Natural killer cell (primary cell): ENCODE measurements around the gene ACBD4. TPM values are rescaled to one million over a fixed set of nuclear protein-coding genes. Genes with fewer than 3 reads are reported as not detected.

Experiments
- ATAC-seq, 3 donors: fragments of 150-1000 bp in 2 of 3; fragments of 200-7000 bp in 1 of 3; cut with Tn5 transposase; 1 replicate in 1 of 3; 2 replicates in 2 of 3; pipeline ENCODE4 v1.10.0; 2021; ENCODE audit warnings: mild to moderate bottlenecking in 2 of 3, moderate library complexity in 2 of 3
- DNase-seq, 2 donors: peaks; one replicate each; pipeline versions ENCODE4 v3.0.0 to v3.0.0-alpha.2; 2013 to 2021; ENCODE audit warnings: mixed read lengths in 1 of 2
- H3K27ac ChIP-seq: one replicate; pipeline ENCODE4 v1.5.1; 2013; ENCODE audit warnings: mild to moderate bottlenecking, low read length
- H3K27me3 ChIP-seq: one replicate; pipeline ENCODE4 v1.6.1; 2013; ENCODE audit warnings: low read length; ENCODE audit not compliant: control insufficient read depth, insufficient read depth
- H3K36me3 ChIP-seq: one replicate; pipeline ENCODE4 v1.6.1; 2013; ENCODE audit warnings: low read length; ENCODE audit not compliant: control insufficient read depth, insufficient read depth
- H3K4me1 ChIP-seq: one replicate; pipeline ENCODE4 v1.6.1; 2013; ENCODE audit warnings: low read length; ENCODE audit not compliant: control insufficient read depth, insufficient read depth
- H3K4me3 ChIP-seq: one replicate; pipeline ENCODE4 v1.5.1; 2013; ENCODE audit warnings: low read length
- H3K9me3 ChIP-seq: one replicate; pipeline ENCODE4 v1.6.1; 2013; ENCODE audit warnings: low read length; ENCODE audit not compliant: control insufficient read depth, insufficient read depth
- H3K27ac Mint-ChIP-seq, 2 donors: one replicate each; pipeline ENCODE4 v1.8.0; 2022; ENCODE audit warnings: mild to moderate bottlenecking in 2 of 2, mixed read lengths in 2 of 2, moderate library complexity in 1 of 2
- H3K27me3 Mint-ChIP-seq, 2 donors: one replicate each; pipeline ENCODE4 v1.8.0; 2022; ENCODE audit warnings: low read depth in 2 of 2, mixed read lengths in 2 of 2
- H3K36me3 Mint-ChIP-seq: one replicate; pipeline ENCODE4 v1.8.0; 2022; ENCODE audit warnings: mixed read lengths
- H3K4me1 Mint-ChIP-seq, 2 donors: one replicate each; pipeline ENCODE4 v1.8.0; 2022; ENCODE audit warnings: mixed read lengths in 2 of 2
- H3K4me3 Mint-ChIP-seq: one replicate; pipeline ENCODE4 v1.8.0; 2022; ENCODE audit warnings: mild to moderate bottlenecking, moderate library complexity, mixed read lengths
- H3K9me3 Mint-ChIP-seq, 2 donors: one replicate each; pipeline ENCODE4 v1.8.0; 2022; ENCODE audit warnings: mixed read lengths in 2 of 2
- WGBS: methylation state at CpG from one replicate; pipeline ENCODE4 v1.1.7; 2013; ENCODE audit warnings: missing lambda C conversion rate; ENCODE audit not compliant: insufficient coverage; 5-methylcytosine and 5-hydroxymethylcytosine counted together
- intact Hi-C: fragments of 100-400 bp; cut with micrococcal nuclease; formaldehyde crosslinking; loops from one replicate; pipeline ENCODE4 v1.14.2; 2022
- total RNA-seq, 4 donors: library from RNA; stranded (reverse); fragments of 120-200 nt in 1 of 4; gene quantifications; one replicate each; pipeline versions ENCODE4 v1.2.3 to v1.2.4, GENCODE V29; 2013 to 2022
- TF ChIP-seq, protein P1 (sequence below): fragments of 200-600 bp; IDR thresholded peaks from one replicate; pipeline ENCODE4 v1.8.0; 2022; ENCODE audit warnings: antibody characterized with exemption

Gene ACBD4
- total RNA-seq, 3 donors from 2014 or later (not counting 1 experiment from before 2014, with no cell fraction given) = 12.0 to 15.9 (median 14.2) TPM

DNA sequence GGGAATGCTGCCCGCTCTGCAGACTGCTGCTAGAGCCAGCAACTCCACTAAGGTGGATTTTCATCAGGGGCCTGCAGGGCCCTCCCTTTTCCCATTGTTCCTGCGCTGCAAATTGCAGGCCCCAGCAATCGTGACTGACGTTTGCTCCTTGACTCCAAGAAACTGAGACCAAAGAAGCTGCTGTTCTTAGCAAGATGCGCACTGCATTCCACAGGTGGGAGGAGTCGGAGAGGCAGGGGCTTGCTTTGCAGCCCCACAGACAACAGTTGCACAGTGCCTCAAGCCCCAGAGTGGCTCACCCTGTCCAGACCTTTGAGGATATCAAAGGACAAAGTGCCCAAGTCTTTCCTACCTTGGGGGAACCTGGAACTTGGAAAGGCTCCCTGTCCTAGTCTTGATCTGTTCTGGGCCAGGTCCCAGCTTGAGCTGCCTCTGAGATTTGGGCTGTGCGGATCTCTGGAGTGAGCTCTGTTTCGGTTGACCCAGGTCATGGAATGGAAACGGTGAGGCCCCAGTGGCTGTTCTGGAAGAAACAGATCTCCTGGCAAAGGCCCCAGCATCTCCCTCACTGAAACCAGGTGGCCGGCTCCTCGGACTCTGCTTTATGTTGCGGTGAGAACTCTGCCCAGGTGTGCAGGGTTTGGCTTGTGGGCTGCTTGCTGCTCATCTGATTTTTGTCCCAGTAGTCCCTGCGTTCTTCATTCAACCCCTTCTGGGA is 28.0 kb upstream of the ACBD4 start:
- WGBS = 96% methylated on average over 13 of the region's 13 CpGs
- Histone ChIP-seq H3K27me3 (no peaks in the 10 kb centered on the region), H3K4me3 (no peak overlapping the region), H3K27ac (no peak overlapping the region), H3K9me3 (no peaks in the 10 kb centered on the region), H3K36me3 (peaks cover 48% of the 10 kb centered on the region), H3K4me1 (no peaks in the 10 kb centered on the region)
- Mint-ChIP-seq H3K27ac (no peak overlapping the region), H3K4me3 (no peak overlapping the region), H3K4me1 (peaks cover 0 to 6% of the 10 kb centered on the region in 2 donors), H3K36me3 (no peaks in the 10 kb centered on the region), H3K27me3 (no peaks in the 10 kb centered on the region), H3K9me3 (no peaks in the 10 kb centered on the region)
- ATAC-seq = no peak
- DNase-seq = no peak
- TF ChIP-seq, protein P1, sequence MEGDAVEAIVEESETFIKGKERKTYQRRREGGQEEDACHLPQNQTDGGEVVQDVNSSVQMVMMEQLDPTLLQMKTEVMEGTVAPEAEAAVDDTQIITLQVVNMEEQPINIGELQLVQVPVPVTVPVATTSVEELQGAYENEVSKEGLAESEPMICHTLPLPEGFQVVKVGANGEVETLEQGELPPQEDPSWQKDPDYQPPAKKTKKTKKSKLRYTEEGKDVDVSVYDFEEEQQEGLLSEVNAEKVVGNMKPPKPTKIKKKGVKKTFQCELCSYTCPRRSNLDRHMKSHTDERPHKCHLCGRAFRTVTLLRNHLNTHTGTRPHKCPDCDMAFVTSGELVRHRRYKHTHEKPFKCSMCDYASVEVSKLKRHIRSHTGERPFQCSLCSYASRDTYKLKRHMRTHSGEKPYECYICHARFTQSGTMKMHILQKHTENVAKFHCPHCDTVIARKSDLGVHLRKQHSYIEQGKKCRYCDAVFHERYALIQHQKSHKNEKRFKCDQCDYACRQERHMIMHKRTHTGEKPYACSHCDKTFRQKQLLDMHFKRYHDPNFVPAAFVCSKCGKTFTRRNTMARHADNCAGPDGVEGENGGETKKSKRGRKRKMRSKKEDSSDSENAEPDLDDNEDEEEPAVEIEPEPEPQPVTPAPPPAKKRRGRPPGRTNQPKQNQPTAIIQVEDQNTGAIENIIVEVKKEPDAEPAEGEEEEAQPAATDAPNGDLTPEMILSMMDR = no peak
- intact Hi-C loops = no loop called here

DNA sequence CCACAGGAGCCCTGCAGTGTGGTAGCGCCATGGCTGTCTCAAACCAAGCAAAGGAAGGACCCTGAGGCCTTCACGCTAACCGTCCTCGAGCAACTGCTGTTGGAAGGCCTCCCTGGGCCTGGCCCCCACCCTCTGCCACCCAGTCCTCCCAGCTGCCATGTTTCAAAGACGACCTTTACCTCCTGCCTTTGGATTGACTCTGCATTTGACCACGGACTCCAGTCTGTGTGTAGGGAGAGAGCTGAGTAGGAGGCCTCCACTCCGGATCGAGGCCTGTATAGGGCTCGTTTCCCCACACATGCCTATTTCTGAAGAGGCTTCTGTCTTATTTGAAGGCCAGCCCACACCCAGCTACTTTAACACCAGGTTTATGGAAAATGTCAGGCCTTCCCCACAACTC is 27.4 kb upstream of the ACBD4 start:
- H3K27ac Mint-ChIP-seq = no peak overlapping the region
- Histone ChIP-seq H3K27me3 (no peaks in the 10 kb centered on the region), H3K36me3 (peaks cover 42% of the 10 kb centered on the region), H3K4me3 (no peak overlapping the region), H3K9me3 (no peaks in the 10 kb centered on the region), H3K27ac (no peak overlapping the region), H3K4me1 (no peaks in the 10 kb centered on the region)
- intact Hi-C loops = no loop called here
- TF ChIP-seq, protein P1 = no peak
- DNase-seq (no peak), ATAC-seq (no peak)
- H3K27me3 Mint-ChIP-seq = no peaks in the 10 kb centered on the region
- 89% methylated on average over 9 of the region's 9 CpGs for WGBS
- no peaks in the 10 kb centered on the region for H3K9me3 Mint-ChIP-seq
- peaks cover 0 to 6% of the 10 kb centered on the region in 2 donors for H3K4me1 Mint-ChIP-seq
- H3K4me3 Mint-ChIP-seq = no peak overlapping the region
- H3K36me3 Mint-ChIP-seq = no peaks in the 10 kb centered on the region

DNA sequence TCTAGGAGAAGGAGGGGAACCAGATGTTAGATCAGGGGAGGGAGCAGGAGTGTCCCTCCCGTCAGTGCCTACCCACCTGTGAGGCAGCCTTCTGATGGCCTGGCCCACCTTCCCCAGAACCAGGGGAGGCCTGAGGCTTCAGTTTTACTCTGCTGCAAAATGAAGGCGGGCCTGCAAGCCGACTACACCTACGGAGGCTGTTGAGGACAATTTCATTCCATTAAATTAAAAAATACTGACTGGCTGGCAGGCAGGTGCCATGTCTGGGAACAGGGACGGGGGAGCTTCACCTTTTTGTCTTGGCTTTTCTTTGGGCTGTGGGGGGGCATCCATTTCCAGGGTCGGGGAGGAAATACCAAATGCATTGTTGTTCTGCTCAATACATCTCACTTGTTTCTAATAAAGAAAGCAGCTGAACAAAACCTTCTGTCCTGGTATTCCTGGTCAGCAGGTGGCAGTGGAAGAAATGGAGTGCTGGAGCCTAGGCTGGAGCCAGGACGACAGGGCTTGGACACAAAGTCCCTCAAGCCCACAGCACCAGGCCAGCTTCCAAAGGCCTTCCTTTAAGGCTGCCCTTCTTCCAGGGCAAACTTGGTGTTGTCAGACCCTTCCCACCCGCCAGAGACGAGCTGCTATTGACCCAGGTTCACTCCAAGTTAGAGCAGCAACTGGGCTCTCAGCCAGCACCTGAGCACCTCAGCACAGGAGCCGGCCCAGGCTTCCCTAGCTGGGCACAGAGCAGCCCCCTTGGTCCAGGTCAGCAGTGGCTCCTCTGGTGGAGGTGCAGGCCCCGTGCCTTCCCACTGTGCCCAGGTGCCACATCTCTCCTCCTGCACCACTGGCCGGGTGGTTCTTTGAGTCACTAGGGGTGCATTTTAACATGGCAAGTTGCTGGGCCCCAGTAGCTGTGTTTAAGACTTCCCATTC is 26.6 kb upstream of the ACBD4 start:
- Histone ChIP-seq H3K27me3 (no peaks in the 10 kb centered on the region), H3K36me3 (peaks cover 34% of the 10 kb centered on the region), H3K4me1 (no peaks in the 10 kb centered on the region), H3K4me3 (no peak overlapping the region), H3K27ac (no peak overlapping the region), H3K9me3 (no peaks in the 10 kb centered on the region)
- no peaks in the 10 kb centered on the region for H3K9me3 Mint-ChIP-seq
- 93% methylated on average over 11 of the region's 12 CpGs for WGBS
- ATAC-seq (no peak), DNase-seq (no peak)
- TF ChIP-seq, protein P1 = no peak
- no peaks in the 10 kb centered on the region for H3K27me3 Mint-ChIP-seq
- intact Hi-C loops = no loop called here
- H3K4me3 Mint-ChIP-seq = no peak overlapping the region
- H3K36me3 Mint-ChIP-seq = no peaks in the 10 kb centered on the region
- H3K27ac Mint-ChIP-seq = peak overlapping the region in 1 of 2 donors; percentile 56
- H3K4me1 Mint-ChIP-seq = peaks cover 0 to 6% of the 10 kb centered on the region in 2 donors
